HFFc6 (cell line): ENCODE results near the gene ABHD5. TPM values are rescaled to one million over a fixed set of nuclear protein-coding genes. Genes with fewer than 3 reads are reported as not detected.

ENCODE experiments used
- DNase-seq: peaks from one replicate; pipeline ENCODE4 v3.0.0-alpha.2; 2018
- H3K27ac Mint-ChIP-seq: 2 replicates; pipeline ENCODE4 v1.8.0; 2020; ENCODE audit warnings: mild to moderate bottlenecking, mixed read lengths
- H3K27me3 Mint-ChIP-seq: 2 replicates; pipeline ENCODE4 v1.8.0; 2021; ENCODE audit warnings: mild to moderate bottlenecking, moderate library complexity, mixed read lengths; ENCODE audit not compliant: insufficient read depth
- H3K36me3 Mint-ChIP-seq: 2 replicates; pipeline ENCODE4 v1.8.0; 2021; ENCODE audit warnings: low read depth, mixed read lengths
- H3K4me1 Mint-ChIP-seq: 2 replicates; pipeline ENCODE4 v1.8.0; 2020; ENCODE audit warnings: low read depth, mixed read lengths
- H3K4me3 Mint-ChIP-seq: 2 replicates; pipeline ENCODE4 v1.8.0; 2020; ENCODE audit warnings: mild to moderate bottlenecking, moderate library complexity, mixed read lengths
- H3K9me3 Mint-ChIP-seq: 2 replicates; pipeline ENCODE4 v1.8.0; 2020; ENCODE audit warnings: mild to moderate bottlenecking, mixed read lengths
- total RNA-seq, 6 experiments: library from RNA; stranded (reverse); fragmentation: NEBNext Ultra II Directional; extraction: Animal tissue kit (Norgen Biotek cat#: 25700); gene quantifications; 2 replicates in 1 of 6; 3 replicates in 5 of 6; pipeline ENCODE4 v1.2.3, GENCODE V29; 2021
- TF ChIP-seq, protein P1 (sequence below): fragments of 200-600 bp; sonication (generic); IDR thresholded peaks from 2 replicates; pipeline ENCODE4 v1.5.0; 2021; ENCODE audit warnings: antibody characterized with exemption, mild to moderate bottlenecking

The ABHD5 gene
- total RNA-seq, 6 experiments from 2014 or later: 16.0 to 25.8 (median 18.1) TPM

GRCh38 chr3:43734685-43735084 lies 43.9 kb downstream of the ABHD5 start:
- Mint-ChIP-seq H3K4me3 (no peak overlapping the region), H3K36me3 (no peaks in the 10 kb centered on the region), H3K4me1 (peaks cover 61% of the 10 kb centered on the region), H3K27ac (no peak overlapping the region), H3K27me3 (peaks cover 2% of the 10 kb centered on the region; the same call in 1 of the 2 replicates), H3K9me3 (no peaks in the 10 kb centered on the region)
- TF ChIP-seq, protein P1, sequence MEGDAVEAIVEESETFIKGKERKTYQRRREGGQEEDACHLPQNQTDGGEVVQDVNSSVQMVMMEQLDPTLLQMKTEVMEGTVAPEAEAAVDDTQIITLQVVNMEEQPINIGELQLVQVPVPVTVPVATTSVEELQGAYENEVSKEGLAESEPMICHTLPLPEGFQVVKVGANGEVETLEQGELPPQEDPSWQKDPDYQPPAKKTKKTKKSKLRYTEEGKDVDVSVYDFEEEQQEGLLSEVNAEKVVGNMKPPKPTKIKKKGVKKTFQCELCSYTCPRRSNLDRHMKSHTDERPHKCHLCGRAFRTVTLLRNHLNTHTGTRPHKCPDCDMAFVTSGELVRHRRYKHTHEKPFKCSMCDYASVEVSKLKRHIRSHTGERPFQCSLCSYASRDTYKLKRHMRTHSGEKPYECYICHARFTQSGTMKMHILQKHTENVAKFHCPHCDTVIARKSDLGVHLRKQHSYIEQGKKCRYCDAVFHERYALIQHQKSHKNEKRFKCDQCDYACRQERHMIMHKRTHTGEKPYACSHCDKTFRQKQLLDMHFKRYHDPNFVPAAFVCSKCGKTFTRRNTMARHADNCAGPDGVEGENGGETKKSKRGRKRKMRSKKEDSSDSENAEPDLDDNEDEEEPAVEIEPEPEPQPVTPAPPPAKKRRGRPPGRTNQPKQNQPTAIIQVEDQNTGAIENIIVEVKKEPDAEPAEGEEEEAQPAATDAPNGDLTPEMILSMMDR: no peak
- DNase-seq: no peak

GRCh38 chr3:43735618-43736017 lies 44.9 kb downstream of the ABHD5 start:
- Mint-ChIP-seq H3K4me3 (no peak overlapping the region), H3K36me3 (no peaks in the 10 kb centered on the region), H3K27ac (no peak overlapping the region)

DNA sequence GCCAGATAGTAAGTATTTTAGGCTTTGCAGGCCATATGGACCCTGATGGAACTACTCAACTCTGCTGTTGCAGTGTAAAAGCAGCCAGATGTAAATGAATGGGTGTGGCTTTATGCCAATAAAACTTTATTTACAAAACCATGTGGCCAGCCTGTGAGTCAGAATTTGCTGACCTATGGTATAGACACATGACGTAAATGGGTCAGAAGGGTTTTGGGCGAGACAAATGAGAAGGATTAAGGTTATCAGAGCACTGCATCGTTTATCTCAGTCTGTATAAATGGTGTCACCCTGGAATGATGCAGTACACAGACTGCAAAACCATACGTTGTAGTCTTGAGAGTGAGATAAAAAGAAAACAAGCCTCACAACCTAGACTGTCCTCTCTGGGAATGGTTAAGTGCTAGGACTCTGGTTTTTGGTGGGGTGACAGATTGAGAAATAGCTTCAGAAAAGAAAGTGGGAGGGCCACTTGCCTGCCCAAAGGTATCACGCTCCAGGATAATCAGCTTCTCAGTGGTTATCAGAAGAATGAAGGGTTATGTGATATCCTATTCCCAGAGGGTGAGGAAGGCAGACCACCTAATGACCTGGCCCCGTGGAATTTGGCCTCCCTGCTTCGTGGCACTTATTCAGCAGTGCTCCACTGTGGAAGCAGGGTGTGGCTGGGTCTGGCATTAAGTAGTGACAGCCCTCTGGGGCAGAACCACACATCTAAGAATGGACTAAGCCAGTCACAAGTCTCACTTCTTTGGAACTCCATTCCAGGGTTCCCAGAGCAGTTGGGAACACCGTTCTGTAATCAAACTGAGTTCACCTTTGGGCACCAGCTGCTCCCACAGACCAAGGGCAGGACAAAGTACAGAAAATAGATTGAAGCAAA lies 46.1 kb downstream of the ABHD5 start:
- DNase-seq: no peak
- Mint-ChIP-seq H3K27ac (peak overlapping the region; percentile 39; the same call in 1 of the 2 replicates), H3K27me3 (peaks cover 2% of the 10 kb centered on the region; the same call in 1 of the 2 replicates)

More at GRCh38 chr3:43735618-43736017, 44.9 kb downstream of the ABHD5 start:
- no peaks in the 10 kb centered on the region for H3K9me3 Mint-ChIP-seq
- TF ChIP-seq, protein P1: no peak
- peaks cover 2% of the 10 kb centered on the region; the same call in 1 of the 2 replicates for H3K27me3 Mint-ChIP-seq
- DNase-seq: no peak
- H3K4me1 Mint-ChIP-seq: peaks cover 66% of the 10 kb centered on the region

GRCh38 chr3:43738305-43738704 lies 47.6 kb downstream of the ABHD5 start:
- Mint-ChIP-seq H3K4me3 (no peak overlapping the region), H3K27me3 (peaks cover 2% of the 10 kb centered on the region; the same call in 1 of the 2 replicates), H3K36me3 (no peaks in the 10 kb centered on the region), H3K9me3 (no peaks in the 10 kb centered on the region), H3K27ac (no peak overlapping the region), H3K4me1 (peaks cover 63% of the 10 kb centered on the region)
- no peak for DNase-seq
- TF ChIP-seq, protein P1: no peak

More for the DNA sequence above, 46.1 kb downstream of the ABHD5 start:
- TF ChIP-seq, protein P1: no peak
- H3K4me1 Mint-ChIP-seq: peaks cover 66% of the 10 kb centered on the region
- no peaks in the 10 kb centered on the region for H3K36me3 Mint-ChIP-seq
- H3K4me3 Mint-ChIP-seq: no peak overlapping the region; the same call in 1 of the 2 replicates
- H3K9me3 Mint-ChIP-seq: no peaks in the 10 kb centered on the region

- H3K27me3 Mint-ChIP-seq: no peaks in the 10 kb centered on the region; the same call in 1 of the 2 replicates
- TF ChIP-seq, protein P1: peak; percentile 55
- H3K9me3 Mint-ChIP-seq: peaks cover 14% of the 10 kb centered on the region
- H3K4me1 Mint-ChIP-seq: peaks cover 38% of the 10 kb centered on the region
- H3K4me3 Mint-ChIP-seq: no peak overlapping the region
- DNase-seq: no peak
- H3K27ac Mint-ChIP-seq: no peak overlapping the region
- peaks cover 15% of the 10 kb centered on the region for H3K36me3 Mint-ChIP-seq
Measured at GRCh38 chr3:43742920-43743319, 52.2 kb downstream of the ABHD5 start.
